Endothelial cell of umbilical vein (primary cell): ENCODE data around the gene DUSP10. TPM values are rescaled to one million over a fixed set of nuclear protein-coding genes. Genes with fewer than 3 reads are reported as not detected.

Experiments used
- BruUV-seq: library from RNA; stranded (reverse); fragments of 400-500 nt; replicated peaks from 2 replicates; lab custom pipeline; 2021; lab: Mats Ljungman, UMichigan
- CTCF ChIA-PET: fragments of 300-600, 350-600 bp; sonication (Branson Sonifier 250); formaldehyde crosslinking; loops from one replicate; lab custom pipeline; 2021; ENCODE audit warnings: antibody characterized with exemption, inconsistent platforms; lab: Charles Lee
- POLR2A ChIA-PET: fragments of 300-600, 350-600 bp; sonication (Branson Sonifier 250); formaldehyde crosslinking; loops from one replicate; lab custom pipeline; 2021; ENCODE audit warnings: antibody characterized with exemption, inconsistent platforms; lab: Charles Lee
- DNase-seq: peaks from one replicate; pipeline ENCODE4 v3.0.0-alpha.2; 2011; ENCODE audit warnings: low read depth, low spot score
- FAIRE-seq: peaks from 2 replicates; lab custom pipeline; 2011; peaks lifted over from hg19 to GRCh38; lab: Jason Lieb, UNC
- H2AFZ ChIP-seq: 2 replicates; pipeline ENCODE4 v1.6.0; 2012; ENCODE audit warnings: low read depth, low read length, control low read depth, inconsistent platforms
- H3K27ac ChIP-seq: 2 replicates; pipeline ENCODE4 v1.5.1; 2011; ENCODE audit warnings: low read depth, mild to moderate bottlenecking, control low read depth, low read length, moderate library complexity; ENCODE audit not compliant: insufficient read depth
- H3K27me3 ChIP-seq, 2 experiments: 2 replicates each; pipeline versions ENCODE4 v1.6.0 to v1.6.1; 2011; ENCODE audit warnings: low read length in 2 of 2, mixed read lengths in 1 of 2; ENCODE audit not compliant: control insufficient read depth in 2 of 2, insufficient read depth in 2 of 2
- H3K36me3 ChIP-seq, 2 experiments: 2 replicates in 1 of 2; 3 replicates in 1 of 2; pipeline ENCODE4 v1.5.1; 2011; ENCODE audit warnings: low read length in 2 of 2, mild to moderate bottlenecking in 1 of 2, moderate library complexity in 1 of 2; ENCODE audit not compliant: control insufficient read depth in 2 of 2, insufficient read depth in 2 of 2; ENCODE audit errors: extremely low read depth in 1 of 2
- H3K4me1 ChIP-seq: 3 replicates; pipeline ENCODE4 v1.5.1; 2011; ENCODE audit warnings: mild to moderate bottlenecking, low read length; ENCODE audit not compliant: control insufficient read depth, insufficient read depth; ENCODE audit errors: extremely low read depth
- H3K4me2 ChIP-seq: 2 replicates; pipeline ENCODE4 v1.6.1; 2011; ENCODE audit warnings: low read length, control low read depth, mixed read lengths; ENCODE audit not compliant: insufficient read depth
- H3K4me3 ChIP-seq, 3 experiments: fragments of 200-600 bp in 1 of 3; sonication (generic), shearing (Covaris generic) in 1 of 3; replicated peaks in 1 of 3; 2 replicates each; pipeline ENCODE4 v1.5.1; 2011 to 2016; ENCODE audit warnings: control low read depth in 3 of 3, low read length in 3 of 3, mild to moderate bottlenecking in 2 of 3, inconsistent platforms in 1 of 3, low read depth in 1 of 3, moderate library complexity in 1 of 3; ENCODE audit not compliant: insufficient read depth in 1 of 3
- H3K79me2 ChIP-seq: 2 replicates; pipeline ENCODE4 v1.6.0; 2012; ENCODE audit warnings: low read length, inconsistent platforms; ENCODE audit not compliant: control insufficient read depth, insufficient read depth
- H3K9ac ChIP-seq: replicated peaks from 2 replicates; pipeline ENCODE3; 2011; ENCODE audit warnings: low read length, control low read depth; ENCODE audit not compliant: insufficient read depth; ENCODE audit errors: extremely low read depth
- H3K9me1 ChIP-seq: replicated peaks from 3 replicates; pipeline ENCODE4 v1.6.0; 2011; ENCODE audit warnings: mild to moderate bottlenecking, low read length; ENCODE audit not compliant: control insufficient read depth, insufficient read depth; ENCODE audit errors: extremely low read depth
- H3K9me3 ChIP-seq: replicated peaks from 2 replicates; pipeline ENCODE4 v1.5.1; 2012; ENCODE audit warnings: low read length, inconsistent platforms; ENCODE audit not compliant: control insufficient read depth, insufficient read depth
- H4K20me1 ChIP-seq: replicated peaks from 2 replicates; pipeline ENCODE3; 2011; ENCODE audit warnings: mild to moderate bottlenecking, low read length; ENCODE audit not compliant: control insufficient read depth, insufficient read depth; ENCODE audit errors: extremely low read depth
- EZH2 ChIP-seq: IDR thresholded peaks from 2 replicates; pipeline ENCODE4 v1.6.1; 2012; ENCODE audit warnings: borderline replicate concordance, low read depth, mild to moderate bottlenecking, moderate library complexity, low read length, inconsistent platforms; ENCODE audit not compliant: severe bottlenecking
- FOS ChIP-seq: IDR thresholded peaks from 2 replicates; pipeline ENCODE4 v1.6.1; 2011; ENCODE audit warnings: mild to moderate bottlenecking, low read length, moderate library complexity, borderline replicate concordance; ENCODE audit not compliant: insufficient read depth
- GATA2 ChIP-seq: IDR thresholded peaks from 2 replicates; pipeline ENCODE4 v1.7.0; 2011; ENCODE audit warnings: low read depth, mild to moderate bottlenecking, moderate library complexity, mixed read lengths, low read length; ENCODE audit not compliant: insufficient read length, insufficient read depth
- JUN ChIP-seq: IDR thresholded peaks from 2 replicates; pipeline ENCODE4 v1.6.1; 2011; ENCODE audit warnings: borderline replicate concordance, low read depth; ENCODE audit not compliant: insufficient read length, insufficient read depth
- MYC ChIP-seq: IDR thresholded peaks from one replicate; pipeline ENCODE4 v1.6.1; 2011; ENCODE audit warnings: mild to moderate bottlenecking, low read depth, low read length
- POLR2AphosphoS5 ChIP-seq: IDR thresholded peaks from 2 replicates; pipeline ENCODE4 v1.6.1; 2012; ENCODE audit warnings: low read depth, mild to moderate bottlenecking, control low read depth, low read length, moderate library complexity; ENCODE audit not compliant: insufficient read depth
- dilution Hi-C: fragments of 300-500 bp; cut with MboI; formaldehyde crosslinking; loops from one replicate; pipeline ENCODE4 v1.15.0; 2019; ENCODE audit warnings: low sequenced_read_pairs; ENCODE audit not compliant: extremely low pct_ligation_motif_present
- intact Hi-C: fragments of 100-400 bp; cut with micrococcal nuclease; formaldehyde crosslinking; loops from one replicate; pipeline ENCODE4 v1.10.0; 2022
- polyA plus RNA-seq, 4 experiments: library from polyadenylated mRNA; depleted of rRNA in 3 of 4; stranded (reverse) in 3 of 4; unstranded in 1 of 4; fragments of >200 nt; gene quantifications; 2 replicates each; pipeline versions ENCODE4 v1.2.1 to v1.2.3, GENCODE V29; 2011 to 2012; ENCODE audit warnings: missing spikeins in 1 of 4
- total RNA-seq: library from RNA; stranded (reverse); gene quantifications from 2 replicates; pipeline ENCODE4 v1.2.3, GENCODE V29; 2021
- TF ChIP-seq, protein P1 (sequence below), 2 donors: IDR thresholded peaks; 1 replicate in 1 of 2; 2 replicates in 1 of 2; pipeline ENCODE4 v1.5.1; 2011; ENCODE audit warnings: low read length in 2 of 2, mild to moderate bottlenecking in 2 of 2, moderate library complexity in 2 of 2, control low read depth in 1 of 2, inconsistent platforms in 1 of 2, low read depth in 1 of 2; ENCODE audit not compliant: insufficient read depth in 1 of 2; ENCODE audit errors: extremely low read depth in 1 of 2
- TF ChIP-seq, protein P2 (sequence below): IDR thresholded peaks from 2 replicates; pipeline ENCODE4 v1.6.1; 2011; ENCODE audit not compliant: insufficient read depth, insufficient read length

The DUSP10 gene
- total and polyA plus RNA-seq, 2 donors (not counting 3 experiments of a cell fraction or from before 2014, with no cell fraction given): 1.6 to 1.9 TPM

DNA sequence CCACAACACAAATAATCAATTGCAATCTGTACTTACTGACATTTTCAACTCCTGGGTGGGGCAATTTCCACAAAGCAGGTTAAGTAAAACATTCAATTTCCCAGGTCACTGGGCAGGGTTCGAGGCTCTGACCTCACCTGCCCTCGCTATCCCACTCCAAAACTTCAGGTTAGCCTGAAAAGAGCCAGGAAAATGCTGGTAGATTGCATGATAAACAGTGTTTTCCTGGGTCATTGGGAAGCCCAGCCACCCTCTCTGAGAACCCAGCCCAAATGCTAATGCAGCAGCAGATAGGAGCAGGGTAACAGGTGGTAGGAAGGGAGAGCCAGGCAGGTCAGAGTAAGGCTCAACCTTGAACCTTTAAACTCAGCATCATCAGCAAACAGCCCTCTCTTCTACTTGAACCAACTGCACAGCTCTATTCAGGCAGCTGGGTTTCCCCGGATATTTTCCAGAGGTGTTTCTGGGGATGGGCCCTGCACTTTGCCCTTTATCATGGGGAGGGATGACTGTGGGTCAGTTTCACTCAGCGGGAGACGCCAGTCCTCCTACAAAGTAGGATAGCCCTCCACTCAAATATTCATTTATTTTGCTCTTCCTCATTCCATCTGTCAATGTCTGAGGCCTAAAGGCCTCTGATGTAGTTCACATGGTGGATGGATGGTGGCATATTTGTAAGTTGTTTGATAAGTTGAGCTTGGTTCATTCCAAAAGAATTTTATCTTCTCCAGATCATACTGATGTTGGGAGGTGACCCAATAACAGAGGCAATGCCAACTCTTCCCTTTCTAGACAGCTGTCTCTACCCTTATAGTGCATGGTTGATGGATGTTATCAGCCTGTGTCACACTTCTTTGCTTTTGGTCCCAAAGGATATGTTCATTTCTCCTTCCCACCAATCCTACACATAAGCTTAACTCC, 65.7 kb downstream of the DUSP10 start:
- Histone ChIP-seq H3K27me3 (peaks cover 25 to 61% of the 10 kb centered on the region in 2 experiments), H4K20me1 (peaks cover 3% of the 10 kb centered on the region), H3K9me1 (no peaks in the 10 kb centered on the region), H2AFZ (no peak overlapping the region), H3K4me2 (no peak overlapping the region), H3K79me2 (no peaks in the 10 kb centered on the region), H3K27ac (no peak overlapping the region), H3K9ac (no peak overlapping the region), H3K4me3 (no peak overlapping the region), H3K4me1 (peaks cover 9% of the 10 kb centered on the region), H3K9me3 (no peaks in the 10 kb centered on the region), H3K36me3 (no peaks in the 10 kb centered on the region)
- CTCF ChIA-PET: no interaction called here
- dilution Hi-C loops (no loop called here), intact Hi-C loops (no loop called here)
- POLR2A ChIA-PET: no interaction called here
- DNase-seq (no peak), FAIRE-seq (no peak)
- BruUV-seq: no TSS peak
- TF ChIP-seq, protein P1, sequence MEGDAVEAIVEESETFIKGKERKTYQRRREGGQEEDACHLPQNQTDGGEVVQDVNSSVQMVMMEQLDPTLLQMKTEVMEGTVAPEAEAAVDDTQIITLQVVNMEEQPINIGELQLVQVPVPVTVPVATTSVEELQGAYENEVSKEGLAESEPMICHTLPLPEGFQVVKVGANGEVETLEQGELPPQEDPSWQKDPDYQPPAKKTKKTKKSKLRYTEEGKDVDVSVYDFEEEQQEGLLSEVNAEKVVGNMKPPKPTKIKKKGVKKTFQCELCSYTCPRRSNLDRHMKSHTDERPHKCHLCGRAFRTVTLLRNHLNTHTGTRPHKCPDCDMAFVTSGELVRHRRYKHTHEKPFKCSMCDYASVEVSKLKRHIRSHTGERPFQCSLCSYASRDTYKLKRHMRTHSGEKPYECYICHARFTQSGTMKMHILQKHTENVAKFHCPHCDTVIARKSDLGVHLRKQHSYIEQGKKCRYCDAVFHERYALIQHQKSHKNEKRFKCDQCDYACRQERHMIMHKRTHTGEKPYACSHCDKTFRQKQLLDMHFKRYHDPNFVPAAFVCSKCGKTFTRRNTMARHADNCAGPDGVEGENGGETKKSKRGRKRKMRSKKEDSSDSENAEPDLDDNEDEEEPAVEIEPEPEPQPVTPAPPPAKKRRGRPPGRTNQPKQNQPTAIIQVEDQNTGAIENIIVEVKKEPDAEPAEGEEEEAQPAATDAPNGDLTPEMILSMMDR (IDR thresholded peaks at IDR 0.05; ENCODE audit: extremely low read depth in 1 of 2, insufficient read depth in 1 of 2, low read depth in 1 of 2, low read length in 2 of 2): no peak
- TF ChIP-seq EZH2 (no peak), GATA2 (no peak), FOS (no peak), JUN (no peak), POLR2AphosphoS5 (no peak), MYC (no peak)
- TF ChIP-seq, protein P2, sequence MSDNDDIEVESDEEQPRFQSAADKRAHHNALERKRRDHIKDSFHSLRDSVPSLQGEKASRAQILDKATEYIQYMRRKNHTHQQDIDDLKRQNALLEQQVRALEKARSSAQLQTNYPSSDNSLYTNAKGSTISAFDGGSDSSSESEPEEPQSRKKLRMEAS: no peak
